Measurements from ENCODE around the gene XPC.

XPC gene

GRCh38 chr3:14135581-14135980 is 42.8 kb downstream of the XPC start:
- DNase-seq (ENCODE audit: low read depth in 2 of 3, low spot score in 1 of 3), result no peak

DNA sequence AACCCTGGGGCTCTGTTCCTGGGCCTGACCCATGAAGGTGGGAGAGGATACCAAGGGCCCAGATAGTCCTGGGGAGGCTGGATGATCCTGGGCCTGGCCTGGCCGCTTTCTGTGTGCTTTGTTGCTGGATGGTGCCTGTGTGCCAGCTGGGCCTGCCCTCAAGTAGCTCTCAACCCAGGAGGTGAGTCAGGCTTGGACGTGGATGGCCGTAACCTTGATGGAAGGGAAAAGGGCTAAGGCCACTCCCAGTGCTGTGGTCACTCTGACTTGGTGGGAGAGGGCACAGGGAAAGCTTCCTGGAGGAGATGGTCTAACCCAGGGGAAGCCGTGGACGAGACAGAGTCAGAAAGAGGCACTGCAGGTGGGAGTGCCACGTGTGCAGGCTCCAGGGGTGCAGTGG is 44.1 kb downstream of the XPC start:
- no peak for DNase-seq (ENCODE audit: low read depth in 2 of 3, low spot score in 1 of 3)

DNA sequence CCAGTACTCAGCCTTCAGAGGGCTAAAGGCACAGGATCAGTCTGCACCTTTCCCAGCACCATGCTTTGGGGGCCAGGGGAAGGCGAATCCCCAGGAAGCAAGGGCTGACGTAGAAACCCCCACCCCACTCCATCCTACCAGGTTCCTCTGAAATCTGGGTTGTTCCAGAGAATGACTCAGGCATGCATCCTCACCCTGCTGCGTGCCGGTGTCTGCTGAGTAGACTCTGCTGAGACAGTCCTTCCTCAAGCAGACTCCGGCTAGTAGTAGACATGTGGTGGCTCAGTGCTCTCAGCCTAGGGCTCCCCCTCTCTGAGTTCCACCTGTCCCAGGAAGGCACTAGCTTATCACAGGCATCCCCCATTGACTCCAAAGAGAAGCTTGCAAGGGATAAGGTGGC is 44.5 kb downstream of the XPC start:
- no peak for DNase-seq (ENCODE audit: low read depth in 2 of 3, low spot score in 1 of 3)

GRCh38 chr3:14133188-14133800 is 45.1 kb downstream of the XPC start:
- DNase-seq (ENCODE audit: low read depth in 2 of 3, low spot score in 1 of 3), result no peak

DNA sequence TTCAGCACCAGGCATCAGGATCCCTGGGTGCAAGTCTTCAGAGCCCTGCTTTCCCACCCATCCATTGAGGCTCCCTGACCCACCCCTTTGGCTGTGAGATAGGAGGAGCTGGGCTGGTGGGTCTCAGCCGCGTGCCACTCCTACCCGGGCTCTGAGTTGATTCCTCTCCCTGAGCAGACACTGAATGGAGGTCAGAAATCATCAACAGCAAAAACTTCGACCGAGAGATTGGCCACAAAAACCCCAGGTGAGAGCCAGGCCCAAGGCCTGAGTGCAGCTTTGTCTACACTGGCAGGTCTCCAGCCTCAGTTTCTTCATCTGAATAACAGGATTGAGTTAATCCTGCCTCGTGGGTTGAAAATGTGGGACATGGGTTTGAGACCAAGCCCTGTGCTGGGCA is 45.7 kb downstream of the XPC start:
- DNase-seq (ENCODE audit: low read depth in 2 of 3, low spot score in 1 of 3), result no peak

GRCh38 chr3:14132120-14132519 is 46.3 kb downstream of the XPC start:
- DNase-seq (ENCODE audit: low read depth in 2 of 3, low spot score in 1 of 3), result no peak

- DNase-seq (ENCODE audit: low read depth in 2 of 3, low spot score in 1 of 3), result no peak
Observed at GRCh38 chr3:14131134-14131533, 47.3 kb downstream of the XPC start.

- DNase-seq (ENCODE audit: low read depth in 2 of 3, low spot score in 1 of 3), result no peak
Observed at GRCh38 chr3:14130707-14131106, 47.7 kb downstream of the XPC start.

- no peak for DNase-seq (ENCODE audit: low read depth in 2 of 3, low spot score in 1 of 3)
Observed at GRCh38 chr3:14130230-14130629, 48.2 kb downstream of the XPC start.

DNA sequence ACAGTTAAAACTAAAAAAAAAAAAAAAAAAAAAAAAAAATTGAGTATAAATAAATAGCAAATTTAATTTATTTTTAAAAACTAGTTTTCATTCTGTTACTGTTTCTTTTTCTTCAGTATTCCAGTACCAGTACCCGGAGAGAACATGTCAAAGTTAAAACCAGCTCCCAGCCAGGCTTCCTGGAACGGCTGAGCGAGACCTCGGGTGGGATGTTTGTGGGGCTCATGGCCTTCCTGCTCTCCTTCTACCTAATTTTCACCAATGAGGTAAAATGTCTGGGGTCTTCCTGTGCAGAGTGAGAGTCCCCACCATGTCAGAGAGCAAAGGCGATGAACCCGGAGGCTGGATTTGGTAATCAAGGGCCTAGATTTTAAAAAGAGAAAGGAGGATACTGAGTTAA is 49.1 kb downstream of the XPC start:
- no peak for DNase-seq (ENCODE audit: low read depth in 2 of 3, low spot score in 1 of 3)

DNA sequence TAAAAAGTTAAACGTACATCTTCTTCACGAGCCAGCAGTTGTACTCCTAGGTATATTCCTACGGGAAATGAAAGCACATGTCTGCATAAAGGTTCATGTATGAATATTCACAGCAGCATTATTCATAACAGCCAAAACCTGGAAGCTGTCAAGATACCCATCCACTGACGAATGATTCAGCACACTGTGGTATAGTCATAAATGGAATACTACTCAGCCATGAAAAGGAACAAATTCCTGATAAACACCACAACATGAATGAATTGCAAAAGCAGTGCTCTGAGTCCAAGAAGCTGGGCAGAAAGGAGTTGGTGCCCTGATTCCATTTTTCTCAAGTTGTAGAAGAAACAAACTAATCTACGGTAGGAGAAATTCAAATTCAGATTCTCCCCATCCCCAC is 49.7 kb downstream of the XPC start:
- no peak for DNase-seq (ENCODE audit: low read depth in 2 of 3, low spot score in 1 of 3)

GRCh38 chr3:14127516-14128161 is 50.8 kb downstream of the XPC start:
- no peak for DNase-seq (ENCODE audit: low read depth in 2 of 3, low spot score in 1 of 3)

- no peak for DNase-seq (ENCODE audit: low read depth in 2 of 3, low spot score in 1 of 3)
Observed at GRCh38 chr3:14126887-14127505, 51.4 kb downstream of the XPC start.

DNA sequence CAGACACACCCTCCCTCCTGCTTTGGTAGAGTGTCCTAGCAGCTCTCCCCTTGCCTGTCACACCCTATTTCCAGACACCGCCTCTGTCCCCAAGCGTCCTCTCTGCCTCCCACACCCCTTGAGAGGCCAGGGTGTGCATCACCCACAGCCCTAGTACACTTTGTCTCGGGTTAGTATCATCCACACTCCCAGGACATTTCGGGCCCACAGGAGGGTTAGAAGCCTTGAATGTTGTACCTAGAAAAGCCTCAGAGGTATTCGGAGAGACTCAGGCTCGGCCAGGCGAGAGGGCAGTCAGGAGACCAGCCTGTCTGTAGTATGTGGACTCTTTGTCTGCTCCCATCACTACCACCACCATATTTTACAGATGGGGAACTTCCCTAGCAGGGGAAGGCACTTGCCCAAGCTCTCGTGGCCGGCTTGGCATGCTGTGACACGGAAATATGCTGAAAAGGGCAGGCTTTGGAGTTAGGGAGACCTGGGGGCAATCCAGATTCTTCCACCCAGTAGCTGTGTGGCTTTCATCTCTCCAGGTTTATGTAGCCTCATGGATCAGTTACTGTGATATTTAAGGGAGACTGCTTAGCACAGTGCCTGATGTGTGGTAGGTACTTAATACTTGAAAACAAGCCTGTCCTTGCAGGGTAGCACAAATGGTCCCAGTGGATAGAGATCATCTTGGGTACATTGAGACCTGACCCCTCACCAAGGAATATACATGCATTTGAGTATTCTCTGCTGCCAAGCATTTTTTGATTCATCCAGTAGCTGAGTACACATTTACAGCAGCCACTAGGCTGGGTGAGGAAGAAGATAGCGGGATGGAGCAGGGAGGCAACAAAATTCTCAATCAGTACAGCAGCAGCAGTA is 52.1 kb downstream of the XPC start:
- no peak for DNase-seq (ENCODE audit: low read depth in 2 of 3, low spot score in 1 of 3)

DNA sequence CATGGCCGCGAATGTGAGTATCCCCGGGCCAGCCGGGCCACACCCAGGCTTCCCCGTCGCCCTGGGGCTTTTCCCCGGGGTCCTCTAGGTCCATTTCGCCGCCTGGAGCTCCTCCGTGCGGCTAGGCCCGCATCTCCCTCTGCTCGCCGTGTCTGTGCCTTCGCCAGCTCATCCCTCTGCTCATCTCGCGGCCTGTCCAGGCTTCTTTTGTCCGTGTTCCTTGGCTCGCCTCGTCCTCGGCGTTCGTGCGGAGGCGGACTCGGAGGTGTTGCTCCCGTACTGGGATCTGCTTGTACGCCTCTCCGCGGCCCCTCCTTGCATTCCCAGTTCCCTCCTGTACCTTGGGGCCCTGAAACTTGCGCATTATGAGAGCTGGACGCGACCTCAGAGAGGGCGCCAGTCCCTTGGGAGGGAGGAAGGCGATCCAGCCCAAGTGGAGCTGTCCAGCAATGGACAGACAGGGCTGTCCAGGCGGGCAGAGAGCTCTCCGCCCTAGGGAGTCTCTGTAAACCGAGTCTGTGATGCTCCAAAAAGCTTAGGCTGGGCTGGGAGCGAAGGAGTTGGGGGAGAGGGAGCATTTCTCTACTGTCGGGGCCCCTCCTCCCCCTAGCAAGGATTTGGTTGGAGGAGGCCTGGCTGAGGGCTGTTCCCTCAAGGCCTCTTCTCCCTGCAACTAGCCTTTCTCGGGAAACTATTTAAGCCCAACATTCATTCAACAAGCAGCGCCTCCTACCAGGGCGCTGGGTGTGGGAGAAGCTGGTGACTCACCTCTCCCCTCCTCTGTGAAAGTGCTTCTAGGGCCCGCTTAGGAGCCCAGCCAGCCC is 53.0 kb downstream of the XPC start:
- peak; percentile 49 to 58 (median 49) for DNase-seq (ENCODE audit: low read depth in 2 of 3, low spot score in 1 of 3)

DNA sequence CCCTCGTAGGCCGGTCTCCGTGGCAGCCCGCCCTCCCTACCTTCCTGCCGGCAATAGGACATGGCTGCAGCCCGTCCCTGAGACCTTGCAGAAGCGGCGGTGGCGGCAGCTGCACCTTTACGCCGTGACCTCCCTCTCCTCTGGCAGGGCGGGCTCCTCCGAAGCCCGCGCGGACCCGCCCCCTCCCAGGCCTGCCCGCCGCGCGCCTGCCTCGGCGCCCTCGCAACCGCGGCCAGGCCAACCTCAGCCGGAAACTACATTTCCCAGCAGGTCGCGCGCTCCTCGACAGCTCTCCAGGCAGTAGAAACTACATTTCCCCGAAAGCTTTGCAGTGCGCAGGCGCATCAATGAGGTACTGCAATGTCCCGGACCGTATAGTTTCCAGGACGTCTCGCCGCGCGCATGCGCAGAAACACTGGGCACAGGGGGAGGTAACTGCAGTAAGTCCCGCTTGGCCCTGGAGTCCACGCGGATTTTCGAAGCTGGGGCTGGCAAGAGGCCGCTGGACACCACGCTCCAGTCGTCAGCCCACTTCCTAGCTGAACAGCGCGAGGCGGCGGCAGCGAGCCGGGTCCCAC is 53.7 kb downstream of the XPC start, which contains the start of the genes CHCHD4 and TMEM43:
TSS of gene CHCHD4 (minus strand) at position 256 of the 578 bp plus-strand sequence. CDS start at position 62, 194 bp downstream.
TSS of gene TMEM43 (plus strand) at position 438 of the 578 bp plus-strand sequence. CDS start 142 bp downstream, outside the sequence.
- DNase-seq (ENCODE audit: low read depth in 2 of 3, low spot score in 1 of 3), result peak; percentile 93 to 97 (median 96)

DNA sequence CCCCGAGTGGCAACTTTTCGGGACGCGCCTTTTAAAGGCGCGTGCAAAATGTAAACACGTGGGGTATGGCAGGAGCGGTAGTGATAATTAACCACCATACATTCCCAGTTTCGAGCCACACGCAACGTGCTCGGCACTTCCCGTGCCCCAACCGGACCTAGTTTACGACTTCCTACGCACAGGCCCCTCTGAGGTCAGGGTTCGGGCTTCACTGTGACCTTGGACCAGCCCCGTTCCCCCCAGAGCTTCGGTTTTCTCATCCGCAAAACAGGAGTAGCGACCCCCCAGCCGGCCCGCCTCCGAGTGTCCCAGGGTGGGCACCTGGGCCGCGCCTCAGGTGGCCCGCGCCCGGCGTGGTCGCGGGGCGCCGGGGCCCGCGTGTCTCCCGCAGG is 54.2 kb downstream of the XPC start:
- DNase-seq (ENCODE audit: low read depth in 2 of 3, low spot score in 1 of 3), result peak; percentile 42 to 54 (median 51)

DNA sequence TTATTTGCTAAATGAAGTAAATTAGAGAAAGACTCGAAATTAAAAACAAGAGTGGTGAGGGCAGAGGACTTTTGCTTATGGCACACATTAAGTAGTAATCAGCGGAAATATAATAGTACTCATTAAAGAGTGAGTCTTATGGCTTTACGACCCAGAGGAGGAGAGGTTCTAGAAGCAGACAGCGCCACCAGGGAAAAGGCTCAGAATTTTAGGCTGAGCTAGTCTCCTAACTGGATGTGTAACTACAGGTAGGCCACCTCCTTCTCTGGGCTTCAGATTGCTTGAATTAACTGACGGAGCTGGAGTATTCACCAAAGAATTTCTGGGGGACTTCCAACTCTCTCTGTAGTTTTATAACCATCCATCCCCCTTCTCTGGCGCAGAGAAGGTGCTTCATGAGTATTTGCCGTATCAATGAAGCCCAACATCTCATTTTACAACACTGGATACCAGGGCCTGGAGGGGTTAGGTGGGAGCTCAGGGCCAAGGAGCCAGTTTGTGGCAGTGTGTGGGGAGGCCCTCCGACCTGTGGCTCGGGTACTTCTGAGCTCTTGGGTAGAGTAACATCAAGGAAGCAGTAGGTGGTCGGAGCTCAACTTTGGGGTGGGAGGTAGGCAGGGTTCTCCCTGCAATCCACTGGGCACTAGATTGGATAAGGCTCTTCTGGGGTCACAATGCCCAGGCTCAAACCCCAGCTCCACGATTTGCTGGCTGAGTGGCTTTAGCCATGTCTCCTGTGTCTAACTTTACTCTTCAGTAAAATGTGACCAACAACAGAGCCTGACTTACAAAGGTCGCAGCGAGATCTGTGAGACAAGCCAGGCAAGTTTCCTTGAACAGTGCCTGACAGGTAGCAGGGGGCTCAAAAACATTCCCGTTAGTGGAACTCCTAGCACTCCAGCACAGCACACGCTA is 54.8 kb downstream of the XPC start:
- no peak for DNase-seq (ENCODE audit: low read depth in 2 of 3, low spot score in 1 of 3)

DNA sequence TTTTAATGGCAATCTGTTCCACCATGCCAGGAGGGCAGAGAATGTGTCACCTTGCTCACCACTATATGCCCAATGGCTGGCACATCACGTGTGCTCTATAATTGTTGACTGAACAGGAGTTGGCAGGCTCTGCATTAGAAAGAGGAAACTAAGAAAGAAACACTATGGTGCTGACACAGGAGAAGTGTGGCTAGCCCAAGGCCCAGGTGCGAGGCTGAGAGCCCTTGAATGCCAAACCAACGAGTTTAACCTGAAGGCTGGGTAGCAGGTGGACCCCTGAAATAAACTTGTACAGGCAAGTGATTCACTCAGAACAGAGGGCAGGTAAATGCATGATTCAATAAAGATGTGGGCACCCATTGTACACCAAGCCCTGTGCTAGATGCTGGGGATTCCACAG is 56.1 kb downstream of the XPC start:
- DNase-seq (ENCODE audit: low read depth in 2 of 3, low spot score in 1 of 3), result no peak
